T follicular helper cell (primary cell): ENCODE data around the gene PITPNM3.
A peak's percentile ranks its signal among the peaks of the same experiment; 100 is the strongest.

Source experiments
- DNase-seq: peaks from one replicate; pipeline ENCODE4 v3.0.0-alpha.2; 2020; ENCODE audit warnings: low read depth

Gene PITPNM3

DNA sequence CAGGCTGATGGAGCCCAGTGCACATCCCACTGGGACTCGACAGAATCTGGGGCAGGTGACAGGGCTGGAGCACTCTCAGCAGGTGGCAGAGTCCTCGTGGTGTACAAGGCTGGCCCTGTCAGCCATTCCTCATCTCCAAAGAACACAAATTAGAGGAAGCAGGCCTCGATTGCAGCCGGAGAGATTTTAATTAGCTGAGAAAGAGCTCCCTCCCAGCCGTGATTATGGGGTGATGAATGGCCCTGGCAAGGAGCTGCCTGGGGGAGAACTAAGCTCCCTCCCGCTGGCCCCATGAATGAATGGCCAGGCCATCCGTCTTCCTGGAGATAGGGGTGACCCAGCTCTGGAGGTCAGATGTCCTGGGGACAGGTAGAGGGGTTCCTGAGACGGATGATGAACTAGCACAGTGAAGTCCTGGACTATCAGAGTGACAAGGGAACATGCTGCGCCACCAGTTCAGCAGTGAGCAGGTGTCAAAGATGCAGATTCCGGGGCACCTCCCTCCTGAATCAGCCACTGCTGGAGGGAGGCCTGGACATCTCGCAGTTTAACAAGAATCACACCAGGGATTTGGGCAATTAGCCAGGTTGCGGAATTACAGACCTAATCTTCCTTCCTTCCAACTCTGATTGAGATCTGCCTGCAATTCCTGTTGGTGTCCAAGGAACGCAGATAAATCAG, 76.6 kb downstream of the PITPNM3 start:
- no peak for DNase-seq

DNA sequence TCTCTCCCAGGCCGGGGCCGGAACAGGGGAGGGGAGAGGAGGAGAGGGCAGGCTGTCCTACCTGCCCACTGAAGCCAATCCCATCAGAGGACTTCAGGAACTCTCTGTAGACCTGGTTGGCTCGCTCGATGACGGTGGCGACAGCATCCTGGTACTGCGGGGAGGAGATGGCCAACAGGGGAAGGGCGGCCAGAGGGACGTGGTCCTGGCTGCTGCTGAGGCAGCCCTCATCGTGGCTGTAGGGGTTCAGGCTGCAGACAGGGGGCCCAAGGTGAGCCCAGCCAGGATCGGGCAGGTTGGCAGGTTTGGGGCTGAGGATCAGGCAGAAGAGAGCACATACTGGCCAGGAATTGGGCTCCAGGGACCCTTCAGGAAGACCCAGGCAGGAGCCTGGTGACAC, 77.9 kb downstream of the PITPNM3 start:
- no peak for DNase-seq

DNA sequence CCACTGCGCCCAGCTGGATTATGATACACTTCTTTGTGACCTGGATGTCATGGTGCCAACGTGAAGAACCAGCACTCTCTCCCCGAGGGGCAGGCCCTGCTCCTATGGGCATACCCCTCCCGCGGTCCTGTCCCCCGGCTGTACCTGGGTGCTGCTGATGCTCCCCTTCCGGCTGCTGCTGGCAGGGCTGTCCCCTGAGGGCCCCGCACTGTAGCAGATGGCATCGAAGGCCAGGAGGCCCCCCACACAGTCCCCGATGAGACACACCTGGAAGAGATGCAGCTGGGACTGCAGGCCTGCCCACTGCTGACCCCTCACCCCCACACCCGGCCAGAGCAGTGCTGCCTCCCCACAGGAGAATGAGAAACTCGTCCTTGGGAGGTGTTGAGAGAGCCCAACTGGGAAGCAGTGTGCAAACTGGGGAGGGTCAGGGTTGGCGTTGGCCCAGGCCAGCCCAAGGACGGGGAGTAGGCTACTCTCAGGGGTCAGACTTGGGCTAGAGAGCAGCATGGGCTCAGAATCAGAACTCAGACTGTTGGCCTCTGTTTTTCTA, 78.4 kb downstream of the PITPNM3 start:
- DNase-seq = no peak

DNA sequence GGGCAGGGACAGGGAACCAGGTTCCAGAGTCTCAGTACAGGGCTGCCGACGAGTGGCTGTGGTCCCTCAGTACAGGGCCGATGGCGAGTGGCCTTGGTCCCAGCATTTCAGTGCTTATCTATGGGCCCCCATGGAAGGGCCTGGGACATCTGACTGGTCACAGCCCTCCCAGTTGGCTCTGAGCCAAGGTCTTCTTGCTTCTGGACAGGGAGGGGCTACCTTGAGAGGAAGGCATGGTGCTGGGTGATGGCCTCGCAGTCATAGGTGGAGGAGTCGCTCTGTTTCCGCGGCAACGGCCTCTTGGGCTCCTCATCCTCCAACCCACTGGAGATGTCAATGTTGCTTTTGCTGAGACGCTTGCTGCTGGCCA, 79.6 kb downstream of the PITPNM3 start:
- no peak for DNase-seq

DNA sequence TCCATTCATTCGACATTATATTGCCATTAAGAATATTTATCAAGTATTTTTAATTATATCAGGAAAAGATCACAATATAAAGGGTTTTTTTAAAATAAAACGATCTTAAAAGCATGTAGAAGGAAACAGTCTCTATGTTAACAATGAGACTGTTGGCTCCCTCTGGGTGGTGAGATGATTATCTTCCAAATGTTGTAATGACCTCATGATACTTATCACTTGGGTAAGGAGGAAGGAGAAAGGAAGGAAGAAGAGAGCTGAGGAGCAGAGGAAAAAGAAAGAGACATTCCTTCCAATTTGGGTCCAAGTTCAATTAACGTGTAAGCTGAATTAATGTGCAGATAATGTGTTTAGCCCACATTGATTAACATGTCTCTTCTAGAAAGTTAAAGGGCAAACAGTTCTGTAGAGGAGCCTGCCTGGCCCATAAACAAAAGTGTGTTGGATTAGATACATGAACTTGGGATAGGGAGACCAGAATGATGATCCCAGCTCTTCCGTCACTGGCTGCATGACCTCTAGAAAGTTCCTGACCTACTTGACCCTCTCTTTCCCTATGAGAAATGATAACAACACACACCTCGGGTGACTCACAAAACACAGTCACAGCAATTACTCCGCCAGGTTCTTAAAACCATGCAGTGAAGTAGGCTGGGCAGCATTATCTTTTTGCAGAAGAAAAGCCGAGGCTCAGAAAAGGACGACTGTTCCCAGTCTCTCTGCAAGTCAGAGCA, 80.1 kb downstream of the PITPNM3 start:
- no peak for DNase-seq

DNA sequence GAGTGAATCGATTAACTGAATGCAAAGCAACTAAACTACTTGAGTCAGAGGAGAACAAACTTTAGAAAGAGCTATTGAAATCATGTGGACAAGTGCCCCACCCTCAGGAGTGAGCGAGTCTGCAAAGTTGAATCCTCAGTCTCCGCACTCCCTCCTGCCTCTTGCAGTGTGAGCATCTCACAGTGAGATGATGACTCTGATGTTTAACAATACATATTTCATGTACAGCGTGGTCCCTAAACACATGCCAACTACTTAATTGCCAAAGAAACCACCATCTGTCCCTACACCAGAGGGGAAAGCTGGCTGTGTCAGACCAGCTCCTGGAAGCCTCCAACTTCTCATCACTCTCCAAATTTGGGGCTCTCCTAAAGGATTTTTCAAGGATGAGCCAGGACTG, 80.9 kb downstream of the PITPNM3 start:
- no peak for DNase-seq

DNA sequence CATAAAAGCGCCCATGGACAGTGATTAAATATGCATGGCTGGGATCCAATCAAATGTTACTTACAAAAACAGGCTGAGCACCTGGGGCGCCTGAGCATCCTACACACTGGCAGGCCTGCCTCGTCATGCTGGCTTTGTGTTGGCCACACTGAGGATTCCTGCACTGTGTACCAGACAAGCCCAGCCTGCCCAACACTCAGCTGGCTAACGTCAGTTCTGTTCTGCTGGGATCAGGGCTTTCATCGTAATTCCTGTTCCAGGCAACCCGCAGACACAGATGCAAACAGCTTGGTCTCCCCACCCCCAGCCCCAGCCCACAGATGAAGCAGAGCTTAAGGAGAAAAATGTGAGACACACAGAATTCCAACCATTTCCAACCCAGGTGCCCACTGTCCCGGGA, 81.4 kb downstream of the PITPNM3 start:
- no peak for DNase-seq

DNA sequence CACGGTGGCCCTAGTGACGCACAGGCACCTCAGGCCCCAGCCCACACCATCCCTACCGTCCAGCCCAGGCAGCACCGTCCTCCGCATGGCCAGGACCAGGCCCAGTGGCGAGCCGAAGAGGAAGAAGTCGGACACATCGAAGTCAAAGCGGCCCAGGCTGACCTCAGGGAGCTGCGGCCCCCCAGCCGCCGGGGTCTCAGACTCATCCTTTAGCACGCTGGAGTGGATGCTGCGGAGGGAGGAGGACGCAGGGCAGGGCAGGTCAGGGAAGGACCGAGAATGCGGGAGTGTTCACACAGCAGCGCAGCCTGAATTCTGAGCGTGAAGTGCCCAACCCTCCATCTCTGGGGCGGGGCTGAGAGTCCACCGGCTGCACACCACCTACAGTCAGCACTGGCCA, 82.0 kb downstream of the PITPNM3 start:
- no peak for DNase-seq

DNA sequence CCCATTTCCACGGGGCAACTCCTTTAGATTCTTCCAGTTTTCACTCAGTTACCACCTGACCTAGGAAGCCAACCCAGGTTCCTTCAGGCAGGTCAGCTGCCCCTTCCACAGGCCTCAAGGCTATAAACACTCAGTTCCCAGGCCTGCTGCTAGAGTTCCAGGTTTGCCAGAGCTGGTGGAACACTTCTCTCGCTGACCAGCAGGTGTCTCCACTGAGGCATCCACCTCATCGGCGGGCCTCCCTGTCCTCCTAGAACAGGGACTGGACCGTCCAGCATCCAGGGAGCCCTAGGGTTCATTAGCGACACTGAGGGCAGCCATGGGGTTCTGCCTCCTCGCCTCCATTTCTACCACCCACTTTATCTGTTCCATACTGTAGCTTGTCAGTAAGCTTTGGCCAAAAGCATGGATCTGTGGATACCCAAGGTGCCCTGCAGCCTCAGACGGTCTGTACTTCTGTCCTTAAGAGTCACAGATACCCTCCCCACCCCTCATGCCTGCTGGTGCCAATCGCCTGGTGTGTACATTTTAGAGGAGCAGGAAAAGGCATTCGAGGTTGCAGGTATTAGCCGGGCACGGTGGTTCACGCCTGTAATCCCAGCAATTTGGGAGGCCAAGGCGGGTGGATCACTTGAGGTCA, 83.1 kb downstream of the PITPNM3 start:
- DNase-seq = peak; percentile 51

DNA sequence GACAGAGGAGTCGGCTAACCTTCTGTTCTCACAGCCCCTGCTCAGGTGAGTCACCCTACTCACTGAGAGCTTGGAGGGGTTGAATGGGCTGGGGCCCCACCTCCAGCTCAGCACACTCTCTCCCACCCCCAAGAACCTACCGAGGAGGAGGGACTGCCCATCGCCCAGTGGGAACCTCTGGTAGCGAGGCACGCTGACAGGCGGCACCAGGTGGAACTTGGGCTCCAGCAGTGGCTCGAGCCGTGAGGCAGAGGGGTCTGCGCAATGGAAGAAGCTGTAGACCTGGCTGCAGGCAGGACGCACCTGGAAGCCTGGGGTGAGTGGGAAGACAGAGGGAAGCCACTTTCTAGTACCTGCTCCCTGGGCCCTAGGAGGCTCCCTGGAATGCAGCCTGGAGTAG, 83.8 kb downstream of the PITPNM3 start:
- no peak for DNase-seq

DNA sequence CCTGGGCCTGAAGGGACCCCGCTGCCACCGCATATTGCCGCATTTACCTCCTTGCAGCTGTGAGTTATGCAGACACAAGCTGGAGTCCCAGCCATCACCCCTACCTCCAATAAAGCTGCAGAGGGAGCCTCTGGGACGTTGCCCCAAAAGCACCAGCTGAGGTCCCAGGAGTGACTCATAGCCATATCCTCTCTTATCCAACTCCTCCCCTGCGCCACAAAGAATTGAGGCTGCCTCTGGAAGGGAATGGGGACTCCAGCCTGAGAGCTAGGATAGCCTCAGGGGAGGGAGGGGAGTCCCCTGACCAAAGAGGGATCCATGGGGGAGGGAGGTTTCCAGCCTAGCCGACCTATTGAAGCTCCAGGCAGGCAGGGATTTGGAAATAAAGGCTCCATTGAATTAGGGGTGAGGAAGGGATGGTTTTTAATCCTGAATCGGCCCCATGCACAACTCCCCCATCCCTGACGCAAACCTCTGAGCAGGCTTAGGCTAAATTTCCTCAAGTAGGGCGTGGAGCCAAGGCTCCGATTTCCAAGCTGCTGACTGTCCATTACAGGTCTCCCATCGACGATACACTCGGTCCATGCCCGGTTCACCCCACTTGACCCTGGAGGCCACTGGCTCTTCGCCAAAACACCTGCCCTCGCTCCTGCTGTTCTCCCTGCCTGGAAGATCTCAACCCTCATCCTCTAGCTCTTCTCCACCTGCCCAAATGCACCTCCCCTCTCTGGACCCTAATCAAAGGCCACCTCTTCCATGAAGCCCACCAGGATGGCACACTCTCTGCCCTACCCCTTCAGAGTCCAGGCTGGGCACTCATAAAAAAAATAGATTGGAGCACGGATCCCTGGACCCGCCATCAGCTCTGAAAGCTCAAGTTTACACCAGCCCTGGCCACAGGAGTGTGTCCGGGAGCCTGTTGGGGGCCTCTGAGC, 84.6 kb downstream of the PITPNM3 start:
- no peak for DNase-seq

DNA sequence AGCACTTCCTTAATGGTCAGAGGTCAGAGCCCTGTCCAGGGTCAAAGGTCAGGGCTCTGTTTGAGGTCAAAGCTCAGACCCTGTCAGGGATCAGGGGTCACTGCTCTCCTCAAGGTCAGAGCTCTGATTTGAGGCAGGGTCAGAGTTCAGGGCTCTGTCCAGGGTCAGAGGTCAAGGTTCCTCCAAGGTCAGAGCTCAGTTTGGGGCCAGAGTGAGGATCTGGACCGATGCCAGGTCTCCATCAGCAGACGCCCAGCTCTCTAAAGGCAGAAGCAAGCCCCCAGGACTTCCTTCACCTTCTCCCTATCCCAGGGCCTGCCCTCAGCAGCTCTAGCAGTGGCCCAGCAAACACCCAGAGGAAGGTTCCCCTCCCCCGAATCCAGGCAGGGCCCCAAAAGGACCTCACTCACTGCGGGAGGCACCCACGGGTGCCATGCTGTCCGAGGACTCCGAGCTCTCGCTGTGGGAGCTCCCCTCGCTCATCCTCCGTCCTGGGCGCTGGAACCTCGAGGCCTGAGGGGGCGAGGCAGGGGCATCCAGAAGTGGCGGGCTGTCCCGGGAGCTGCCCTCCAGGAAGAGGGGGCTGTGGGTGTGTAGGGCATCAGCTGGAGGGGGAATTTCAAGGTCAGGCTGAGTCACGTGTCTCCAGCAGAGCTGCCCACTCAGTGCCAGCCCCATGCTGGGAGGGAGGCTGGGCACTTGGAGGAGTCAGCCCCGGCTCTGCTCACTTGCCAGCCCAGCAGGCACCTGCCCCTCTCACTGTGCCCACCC, 85.4 kb downstream of the PITPNM3 start:
- no peak for DNase-seq

DNA sequence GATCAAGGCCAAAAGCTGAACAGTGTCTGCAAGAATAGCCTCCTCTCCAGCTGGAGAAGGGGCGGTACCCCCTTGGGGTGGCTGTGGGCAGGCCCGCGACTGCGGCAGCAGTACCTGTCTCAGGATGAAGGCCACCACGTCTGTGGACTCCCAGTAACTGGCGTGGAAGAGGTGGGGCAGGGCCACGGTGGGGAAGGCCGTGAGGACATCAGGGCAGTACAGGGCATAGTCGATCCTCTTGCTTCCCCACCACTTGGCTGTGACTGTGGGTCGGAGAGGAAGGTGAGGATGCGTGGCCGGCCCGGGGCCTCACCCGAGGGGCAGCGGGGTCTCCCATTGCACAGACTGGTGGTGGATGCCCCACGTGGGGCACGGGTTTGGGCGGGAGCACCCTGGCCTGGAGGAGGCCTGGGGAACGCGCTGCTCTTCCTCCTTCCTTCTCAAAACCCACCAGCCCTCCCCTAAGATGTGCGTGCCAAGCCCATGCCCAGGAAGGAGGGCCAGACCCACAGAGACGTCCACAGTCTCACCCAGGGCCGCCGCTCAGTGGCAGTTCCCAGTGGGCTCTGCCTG, 86.1 kb downstream of the PITPNM3 start:
- no peak for DNase-seq

DNA sequence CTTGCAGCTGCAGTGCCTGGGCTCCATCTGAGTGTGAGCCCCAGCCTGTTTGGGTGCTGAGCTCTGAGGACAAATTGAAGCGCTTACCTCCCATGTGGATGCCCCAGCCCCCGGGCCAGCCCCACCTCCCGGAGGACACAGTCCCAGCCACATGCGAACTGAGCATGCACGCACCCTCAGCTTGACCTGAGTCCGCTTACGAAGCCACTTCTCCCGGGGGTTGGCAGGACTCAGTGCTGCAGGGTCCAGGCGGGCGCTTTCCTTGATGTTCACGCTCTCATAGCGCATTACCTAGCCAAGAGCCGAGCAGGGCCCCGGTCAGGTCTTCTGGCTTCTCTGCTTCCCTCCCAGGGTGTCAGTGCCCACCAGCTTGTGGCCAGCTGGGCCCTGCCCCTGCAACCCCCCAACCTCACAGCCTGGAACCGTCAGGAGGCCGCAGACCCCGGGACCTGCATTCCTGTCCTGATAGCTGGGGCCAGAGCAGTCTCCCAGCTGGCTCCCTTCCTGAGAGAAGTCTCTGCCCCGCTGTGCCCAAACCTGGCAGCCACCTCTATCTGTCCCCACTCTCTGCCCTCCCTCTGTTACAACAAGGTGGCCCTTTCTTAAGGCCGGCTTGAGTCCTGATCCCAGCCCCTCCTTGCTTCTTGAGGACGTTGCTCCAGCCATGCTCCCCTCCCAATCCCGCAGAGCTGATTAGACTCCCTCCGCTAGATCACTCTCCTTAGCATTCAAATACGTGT, 88.1 kb downstream of the PITPNM3 start:
- DNase-seq = no peak

DNA sequence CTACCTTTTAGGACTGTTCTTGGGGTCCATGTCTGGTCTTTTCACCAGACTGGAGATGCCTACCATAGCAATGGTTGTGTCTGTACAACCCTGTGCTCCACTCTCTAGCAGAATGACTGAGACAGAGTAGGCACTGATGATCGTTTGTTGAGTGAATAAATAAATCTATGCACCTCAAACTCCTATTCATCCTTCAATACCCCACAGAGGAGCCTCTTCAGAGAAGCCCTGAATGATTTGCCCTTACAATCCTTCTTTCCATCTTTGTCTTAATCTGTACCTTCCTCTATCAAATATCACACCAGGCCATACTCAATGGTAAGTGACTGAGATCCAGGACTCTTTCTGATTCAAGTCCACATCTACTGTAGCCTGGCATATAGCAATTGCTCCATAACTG, 88.8 kb downstream of the PITPNM3 start:
- DNase-seq = no peak

DNA sequence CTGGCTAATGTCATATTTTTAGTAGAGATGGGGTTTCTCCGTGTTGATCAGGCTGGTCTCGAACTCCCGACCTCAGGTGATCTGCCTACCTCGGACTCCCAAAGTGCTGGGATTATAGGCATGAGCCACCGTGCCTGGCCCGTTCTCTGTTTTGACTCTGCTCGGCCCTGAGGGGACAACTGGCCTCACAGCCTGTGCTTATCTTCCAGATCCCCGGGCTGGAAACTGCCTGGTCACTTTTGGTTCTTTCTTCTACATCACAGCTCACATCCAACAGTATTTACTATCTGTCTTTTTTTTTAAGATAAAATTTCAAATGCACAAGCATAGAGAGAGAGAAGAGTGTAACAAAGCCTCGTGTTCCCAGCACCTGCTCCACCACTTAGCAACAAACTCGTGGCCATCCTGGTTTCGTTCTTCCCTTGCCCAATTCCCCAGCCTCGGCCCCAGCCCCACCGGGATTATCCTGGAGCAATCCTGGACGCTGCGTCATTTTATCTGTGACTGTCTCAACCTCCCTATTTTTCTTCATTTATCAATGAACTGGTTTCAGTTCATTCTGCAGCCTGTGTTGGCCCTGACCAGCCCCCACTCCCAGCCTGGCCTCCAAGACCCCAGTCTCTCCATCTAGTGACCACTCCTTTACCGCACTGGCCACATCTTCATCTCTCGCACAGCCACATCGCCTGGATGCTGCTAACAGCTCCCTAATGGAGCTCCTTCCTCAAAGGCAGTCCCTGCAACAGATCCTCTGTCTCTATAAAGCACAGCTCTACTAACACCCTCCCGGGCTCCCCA, 91.0 kb downstream of the PITPNM3 start:
- DNase-seq = no peak

DNA sequence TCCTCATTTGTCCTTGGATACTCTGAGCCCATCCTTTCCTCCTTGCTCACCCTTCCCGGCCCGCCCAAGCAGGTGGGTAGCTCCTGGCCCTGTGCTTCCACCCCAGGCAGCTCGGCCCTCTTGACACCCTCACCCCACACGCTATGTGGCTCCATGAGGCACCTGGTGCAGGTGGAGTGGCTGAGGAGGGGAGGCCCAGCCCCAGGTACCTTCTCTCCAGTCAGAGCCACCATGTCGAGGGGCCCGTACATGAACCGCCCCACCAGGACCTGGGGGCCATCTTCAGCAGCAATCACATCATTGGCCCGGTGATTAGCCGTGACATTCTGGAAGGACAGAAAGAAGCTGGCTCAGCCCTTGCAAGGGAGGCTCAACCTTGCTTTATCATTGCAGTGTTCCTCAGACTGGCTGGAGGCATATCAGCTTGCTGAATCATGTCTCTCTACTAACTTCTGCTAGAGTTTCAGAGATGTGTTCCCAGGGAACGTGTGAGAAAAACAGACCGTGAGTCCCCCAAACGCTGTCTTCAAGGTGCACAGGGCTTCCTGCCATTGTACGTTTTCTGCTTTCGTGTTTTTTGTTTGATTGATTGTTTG, 91.8 kb downstream of the PITPNM3 start:
- no peak for DNase-seq

DNA sequence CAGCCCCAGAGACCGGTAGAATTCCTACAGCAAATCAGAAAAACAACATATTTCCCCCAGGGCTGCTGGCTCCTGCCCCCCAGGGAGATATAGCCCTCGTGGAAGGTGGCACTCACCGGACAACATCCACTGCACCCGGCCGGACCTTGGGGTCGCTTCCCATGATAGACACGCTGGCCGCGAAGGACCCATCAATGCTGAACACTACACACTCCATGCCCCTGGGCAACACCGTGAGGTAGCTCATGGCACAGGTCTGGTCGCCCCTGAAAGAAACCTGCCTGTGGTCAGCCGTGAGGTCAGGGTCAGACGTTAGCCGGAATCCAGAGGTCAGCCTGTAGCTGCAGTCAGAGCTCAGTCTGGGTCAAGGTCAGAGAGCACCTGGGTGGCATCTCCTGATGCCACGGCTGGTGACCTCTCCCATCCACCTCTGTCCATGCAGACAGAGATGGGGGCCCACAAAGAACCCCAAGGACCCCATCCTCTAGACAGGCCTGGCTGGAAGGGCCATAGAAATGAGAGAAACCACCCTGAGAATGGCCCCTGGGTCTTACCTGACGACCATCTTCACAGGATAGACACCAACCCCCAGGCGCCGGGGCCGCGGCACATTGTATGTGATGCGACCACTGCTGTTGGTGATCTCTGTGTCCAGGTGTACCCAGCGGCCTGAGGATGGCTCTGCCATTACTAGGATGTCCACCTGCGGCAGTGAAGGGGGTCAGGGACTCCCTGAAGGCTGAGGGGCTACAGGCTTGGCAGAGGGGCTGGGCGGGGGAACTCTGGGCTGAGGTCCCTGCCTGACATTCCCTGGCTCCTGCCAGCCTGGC, 92.5 kb downstream of the PITPNM3 start:
- no peak for DNase-seq
